ENCODE data around the gene TSC1.
"Not testable (repeated sequence)": the region's sequence is repeated elsewhere in the genome, so short reads cannot be mapped to it uniquely, and the experiment has no call there.

Gene TSC1

DNA sequence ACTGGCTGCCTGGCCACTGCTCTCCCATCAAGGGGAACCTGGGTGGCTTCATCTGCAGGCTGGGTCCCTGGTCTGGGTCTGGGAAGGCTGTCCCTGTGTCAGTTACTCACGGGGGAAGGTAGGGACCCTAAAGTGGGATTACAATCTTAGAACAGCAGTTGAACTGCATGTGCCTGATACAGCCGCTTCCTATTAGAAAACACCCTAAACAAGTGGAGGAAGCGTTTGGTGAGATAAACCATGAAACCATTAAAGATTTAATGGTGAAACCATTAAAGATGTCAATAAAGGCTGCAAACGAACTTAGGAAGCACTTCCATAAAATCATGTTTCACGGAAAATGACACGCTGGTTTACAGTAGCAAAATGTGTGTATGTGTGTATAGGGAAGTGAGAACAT lies 31.5 kb upstream of the TSC1 start:
- DNase-seq = no peak

- DNase-seq = no peak
Measured at GRCh38 chr9:132973713-132974112, 29.3 kb upstream of the TSC1 start.

- DNase-seq = no peak
Measured at GRCh38 chr9:132973166-132973565, 28.8 kb upstream of the TSC1 start.

DNA sequence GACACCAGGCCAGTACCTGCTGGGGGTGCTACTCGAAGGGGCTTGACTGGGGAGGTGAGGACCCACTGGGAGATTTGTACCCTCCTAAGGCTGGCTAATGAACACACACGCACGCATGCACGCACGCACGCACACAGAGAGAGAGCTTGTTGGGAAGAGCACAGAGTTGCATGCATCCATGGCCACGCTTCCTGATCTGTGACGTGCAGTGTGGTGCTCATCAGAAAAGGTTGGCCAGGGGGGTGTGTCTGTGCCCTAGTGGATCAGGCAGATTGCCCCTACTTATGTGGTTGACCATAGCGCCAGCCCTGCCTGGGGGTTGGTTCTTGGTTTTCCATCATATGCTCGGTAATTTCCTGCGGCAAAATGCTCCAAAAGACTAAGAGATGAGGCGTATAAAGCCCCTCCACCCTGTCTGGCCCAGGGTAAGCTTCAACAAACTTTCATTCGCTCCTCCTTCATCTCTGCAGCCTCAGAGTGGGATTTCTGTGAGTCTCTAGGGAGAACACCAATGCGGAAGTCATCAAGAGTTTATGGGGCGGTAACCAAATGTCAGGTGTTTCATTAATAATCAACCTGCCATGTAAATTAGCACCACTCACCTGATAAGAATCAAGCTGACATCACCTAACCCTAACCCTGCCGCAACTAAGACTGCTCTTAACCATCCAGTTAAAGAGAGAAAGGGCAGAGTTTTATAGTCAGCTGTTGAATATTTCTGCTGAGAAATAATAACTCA lies 26.1 kb upstream of the TSC1 start:
- DNase-seq = no peak

DNA sequence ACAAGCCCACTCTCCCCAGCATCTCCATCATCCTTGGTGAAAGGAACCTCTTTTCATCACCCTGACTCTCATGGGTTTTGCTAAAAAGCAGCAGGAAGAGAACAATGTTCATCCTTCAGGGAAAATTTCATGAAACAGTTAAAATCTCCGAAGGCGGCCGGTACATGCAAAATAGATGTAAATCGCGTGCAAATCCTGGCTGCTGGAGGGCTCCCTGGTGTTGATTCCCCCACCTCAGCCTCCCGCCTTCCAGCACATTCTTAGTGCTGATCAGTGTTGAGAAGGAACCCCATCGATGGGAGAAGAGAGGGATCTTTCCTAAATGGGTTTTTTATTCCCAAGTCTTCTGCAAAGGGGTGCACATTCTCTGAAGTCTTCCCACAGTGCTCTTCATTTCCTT lies 25.4 kb upstream of the TSC1 start:
- DNase-seq = no peak

- DNase-seq = not testable (repeated sequence)
Measured at GRCh38 chr9:132967908-132968307, 23.5 kb upstream of the TSC1 start.

DNA sequence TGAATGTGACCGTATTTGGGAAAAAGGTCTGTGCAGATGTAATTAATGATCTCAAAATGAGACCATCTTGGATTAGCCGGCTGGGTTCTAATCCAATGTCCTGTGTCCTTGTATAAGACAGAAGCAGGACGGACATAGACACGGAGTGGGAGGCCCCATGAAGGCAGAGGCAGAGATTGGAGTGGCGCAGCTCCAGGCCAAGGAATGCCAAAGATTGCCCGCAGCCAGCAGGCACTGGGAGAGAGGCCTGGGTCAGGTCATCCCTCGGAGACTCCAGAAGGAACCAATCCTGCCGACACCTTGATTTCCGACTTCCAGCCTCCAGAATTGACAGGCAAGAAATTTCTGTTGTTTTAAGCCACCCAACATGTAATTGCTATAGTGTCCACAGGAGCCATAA lies 21.1 kb upstream of the TSC1 start:
- no peak for DNase-seq

- DNase-seq = no peak
Measured at GRCh38 chr9:132961002-132961401, 16.6 kb upstream of the TSC1 start.

DNA sequence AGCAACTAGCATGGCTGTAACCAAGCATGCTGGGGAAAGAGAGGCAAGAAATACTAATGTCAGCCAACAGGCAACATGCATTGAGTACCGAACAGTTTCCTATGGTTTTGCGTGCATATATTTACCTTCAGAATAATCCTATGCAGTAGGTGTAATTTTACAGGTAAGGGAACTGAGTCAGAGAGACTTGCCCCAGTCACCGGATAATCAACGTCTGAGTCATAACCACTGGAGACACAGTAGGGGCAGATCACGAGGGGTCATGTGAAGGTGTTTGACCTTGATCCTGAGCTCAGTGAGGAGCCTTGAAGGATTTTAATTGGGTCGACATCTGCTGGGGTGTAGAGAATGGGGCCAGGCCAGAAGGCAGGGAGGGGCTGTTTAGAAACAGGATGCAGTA lies 13.4 kb upstream of the TSC1 start:
- no peak for DNase-seq

GRCh38 chr9:132955768-132956167 lies 11.4 kb upstream of the TSC1 start:
- DNase-seq = no peak

GRCh38 chr9:132955123-132955522 lies 10.7 kb upstream of the TSC1 start:
- no peak for DNase-seq

GRCh38 chr9:132949709-132950108 lies 5.3 kb upstream of the TSC1 start:
- DNase-seq = no peak

GRCh38 chr9:132948482-132949050 lies 4.2 kb upstream of the TSC1 start:
- DNase-seq = no peak

GRCh38 chr9:132947756-132948155 lies 3.3 kb upstream of the TSC1 start:
- DNase-seq = no peak

- no peak for DNase-seq
Measured at GRCh38 chr9:132946631-132947295, 2.3 kb upstream of the TSC1 start.

DNA sequence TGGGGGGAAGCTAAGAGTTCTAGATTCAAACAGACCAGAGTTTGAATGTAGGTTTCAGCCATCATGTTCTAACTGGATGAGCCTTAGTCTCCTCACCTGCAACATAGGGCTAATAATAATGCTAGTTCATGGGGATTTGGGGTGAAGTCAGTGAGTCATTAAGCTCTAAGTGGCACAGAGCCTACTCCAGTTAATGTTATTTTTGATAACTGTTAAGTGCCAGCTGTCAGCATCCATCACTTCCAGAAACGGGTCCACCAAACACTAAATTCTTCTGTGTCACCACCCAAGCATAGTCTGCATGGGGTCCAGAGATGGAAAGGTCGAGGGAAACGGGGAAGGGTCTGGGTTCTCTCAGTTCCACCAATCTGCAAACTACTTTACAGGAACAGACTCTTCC lies 1.8 kb upstream of the TSC1 start:
- DNase-seq = no peak

- no peak for DNase-seq
Measured at GRCh38 chr9:132945186-132946130, 1.0 kb upstream of the TSC1 start.

GRCh38 chr9:132943651-132944293 lies 644 bp downstream of the TSC1 start:
- DNase-seq = no peak

DNA sequence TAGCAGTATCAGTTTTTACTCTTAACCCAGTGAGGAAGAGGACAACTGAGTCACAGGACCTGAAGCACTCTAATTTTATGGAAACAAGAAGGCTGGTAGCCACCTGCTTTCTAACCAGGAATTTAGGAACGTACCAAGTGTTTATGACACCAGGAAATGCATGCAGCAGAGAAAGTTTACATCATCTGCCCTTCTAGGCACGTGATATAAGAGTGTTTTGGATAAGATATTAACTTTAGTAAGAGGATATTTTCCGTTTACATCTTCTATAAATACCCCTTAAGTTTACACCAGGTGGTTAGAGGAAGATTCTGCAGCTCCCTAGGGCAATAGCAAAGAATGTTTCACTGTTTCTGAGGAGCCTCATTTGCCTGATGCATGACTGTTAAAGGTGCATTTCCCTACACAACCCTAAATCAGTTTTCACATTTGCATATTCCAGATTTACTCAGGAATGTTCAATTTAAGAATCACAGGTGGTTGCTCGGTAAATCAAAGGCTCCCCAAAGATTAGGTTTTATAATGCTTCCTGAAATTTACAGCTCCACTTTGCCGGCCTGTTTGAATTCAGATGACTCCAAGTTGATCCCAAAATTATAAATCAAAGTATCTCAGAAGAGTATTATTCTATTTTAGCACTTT lies 1.8 kb downstream of the TSC1 start:
- DNase-seq = no peak

DNA sequence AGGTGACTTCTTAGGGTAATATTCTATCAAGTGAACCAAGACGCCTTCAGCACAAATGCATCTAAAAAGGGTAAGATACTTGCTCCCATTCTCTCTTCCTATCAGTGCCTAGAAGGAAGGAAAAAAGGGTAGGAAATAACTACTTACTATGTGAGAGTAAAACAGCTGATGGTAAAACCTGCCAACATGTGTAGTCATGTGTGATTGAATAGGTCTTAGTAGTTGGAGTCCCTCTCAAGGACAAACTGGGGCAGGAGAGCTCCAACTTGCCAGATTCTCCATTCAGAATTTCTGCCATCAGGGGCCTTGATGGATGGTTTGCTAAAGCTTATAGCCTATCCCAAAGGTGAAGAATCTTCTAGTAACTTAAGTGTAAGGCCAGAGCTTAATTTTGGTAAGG lies 5.2 kb downstream of the TSC1 start:
- DNase-seq = no peak

DNA sequence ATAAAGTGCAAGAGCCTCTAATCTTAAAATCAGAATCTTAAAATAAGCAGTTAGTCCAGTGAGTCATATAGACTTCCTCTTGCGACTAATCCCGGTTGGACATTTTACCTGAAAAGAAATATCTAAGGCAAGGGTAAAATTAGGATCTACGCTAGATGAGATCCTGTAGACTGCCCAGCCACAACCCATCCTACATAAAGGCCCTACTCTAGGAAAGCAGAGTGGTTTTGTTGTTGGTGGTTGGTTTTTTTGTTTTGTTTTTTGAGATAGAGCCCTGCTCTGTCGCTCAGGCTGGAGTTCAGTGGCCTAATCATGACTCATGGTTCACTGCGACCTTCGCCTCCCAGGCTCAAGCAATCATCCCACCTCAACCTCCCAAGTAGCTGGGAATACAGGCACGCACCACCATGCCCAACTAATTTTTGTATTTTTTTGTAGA lies 6.9 kb downstream of the TSC1 start:
- DNase-seq = no peak

DNA sequence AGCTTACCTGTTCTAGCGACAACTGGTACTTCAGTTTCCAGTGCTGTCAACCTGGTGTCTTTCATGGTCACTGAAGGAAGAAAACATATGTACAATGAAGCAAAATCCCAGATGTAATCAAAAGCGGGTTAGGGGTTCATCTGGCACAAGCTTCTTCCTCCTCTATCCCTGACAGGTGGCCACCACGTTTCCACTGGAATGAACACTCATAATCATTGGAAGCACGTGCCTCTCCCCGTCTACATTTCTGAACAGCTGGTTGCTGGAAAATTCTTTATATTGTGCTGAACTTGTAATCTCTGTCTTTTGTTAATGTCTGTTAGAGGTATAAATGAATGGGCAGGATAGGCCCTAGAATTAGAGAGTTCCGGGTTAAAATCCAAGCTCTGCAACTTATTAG lies 9.4 kb downstream of the TSC1 start:
- no peak for DNase-seq

All from activated CD4-positive, CD25-positive, alpha-beta regulatory T cell (primary cell).